Loucy (cell line): ENCODE data around the gene LANCL2.

Experiments
- EZH2phosphoT487 ChIP-seq: fragments of 200-600 bp; IDR thresholded peaks from 2 replicates; pipeline ENCODE4 v1.6.1; 2018; ENCODE audit warnings: antibody characterized with exemption, mild to moderate bottlenecking, moderate library complexity, borderline replicate concordance
- TF ChIP-seq, protein P1 (sequence below): fragments of 200-600 bp; sonication (generic); conservative IDR thresholded peaks from 2 replicates; pipeline ENCODE4 v1.5.1; 2014; ENCODE audit warnings: mild to moderate bottlenecking, antibody characterized with exemption, low read length

DNA sequence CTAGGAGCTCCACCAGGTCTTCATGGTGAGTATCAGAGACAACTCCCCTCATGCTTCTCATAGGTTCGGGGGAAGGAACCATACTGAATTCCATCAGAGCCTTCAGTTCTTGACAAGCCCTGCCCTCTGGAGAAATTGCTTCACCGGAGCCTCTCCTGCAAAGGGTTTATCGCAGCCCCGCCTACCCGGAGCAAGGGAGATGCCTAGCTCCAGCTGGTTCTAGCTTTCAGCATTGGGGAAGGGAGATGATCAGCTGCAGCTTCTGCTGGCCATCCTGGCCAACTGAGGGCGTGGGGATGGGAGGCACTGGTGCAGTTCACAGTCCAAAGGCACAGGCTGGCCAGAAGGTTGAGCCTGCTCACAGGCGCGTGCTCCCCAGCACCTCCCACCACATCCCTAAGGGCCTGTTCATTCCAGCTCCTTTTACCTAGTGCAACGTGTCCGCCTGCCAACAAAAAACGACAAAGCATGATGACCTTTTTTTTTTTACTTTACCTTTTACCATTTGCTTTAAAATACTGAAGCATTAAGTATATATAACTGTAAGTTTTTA is 31.2 kb downstream of the LANCL2 start:
- TF ChIP-seq, protein P1, sequence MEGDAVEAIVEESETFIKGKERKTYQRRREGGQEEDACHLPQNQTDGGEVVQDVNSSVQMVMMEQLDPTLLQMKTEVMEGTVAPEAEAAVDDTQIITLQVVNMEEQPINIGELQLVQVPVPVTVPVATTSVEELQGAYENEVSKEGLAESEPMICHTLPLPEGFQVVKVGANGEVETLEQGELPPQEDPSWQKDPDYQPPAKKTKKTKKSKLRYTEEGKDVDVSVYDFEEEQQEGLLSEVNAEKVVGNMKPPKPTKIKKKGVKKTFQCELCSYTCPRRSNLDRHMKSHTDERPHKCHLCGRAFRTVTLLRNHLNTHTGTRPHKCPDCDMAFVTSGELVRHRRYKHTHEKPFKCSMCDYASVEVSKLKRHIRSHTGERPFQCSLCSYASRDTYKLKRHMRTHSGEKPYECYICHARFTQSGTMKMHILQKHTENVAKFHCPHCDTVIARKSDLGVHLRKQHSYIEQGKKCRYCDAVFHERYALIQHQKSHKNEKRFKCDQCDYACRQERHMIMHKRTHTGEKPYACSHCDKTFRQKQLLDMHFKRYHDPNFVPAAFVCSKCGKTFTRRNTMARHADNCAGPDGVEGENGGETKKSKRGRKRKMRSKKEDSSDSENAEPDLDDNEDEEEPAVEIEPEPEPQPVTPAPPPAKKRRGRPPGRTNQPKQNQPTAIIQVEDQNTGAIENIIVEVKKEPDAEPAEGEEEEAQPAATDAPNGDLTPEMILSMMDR = no peak
- TF ChIP-seq EZH2phosphoT487 = no peak
